Right lobe of liver (tissue), 6 donors: ENCODE data around the gene NT5E. TPM values are rescaled to one million over a fixed set of nuclear protein-coding genes. Genes with fewer than 3 reads are reported as not detected.

Experiments
- ATAC-seq, 4 donors: fragments of 200-7000 bp; cut with Tn5 transposase; one replicate each; pipeline ENCODE4 v1.9.1; 2020; ENCODE audit warnings: mild to moderate bottlenecking in 4 of 4, moderate library complexity in 4 of 4
- DNase-seq, 3 donors: peaks; one replicate each; pipeline ENCODE4 v3.0.0-alpha.2; 2020
- H3K27ac ChIP-seq, 3 donors: fragments of 200-600 bp; one replicate each; pipeline ENCODE4 v1.8.0; 2022
- H3K27me3 ChIP-seq, 2 donors: fragments of 200-600 bp; one replicate each; pipeline ENCODE4 v1.8.0; 2022
- H3K36me3 ChIP-seq, 4 donors: fragments of 200-600 bp; sonication (generic) in 1 of 4; one replicate each; pipeline versions ENCODE4 v1.5.1 to v1.8.0; 2017 to 2022; ENCODE audit warnings: control low read depth in 1 of 4
- H3K4me1 ChIP-seq, 4 donors: fragments of 200-600 bp; sonication (generic) in 1 of 4; one replicate each; pipeline versions ENCODE4 v1.5.1 to v1.8.0; 2017 to 2022; ENCODE audit warnings: control low read depth in 1 of 4
- H3K4me3 ChIP-seq, 3 donors: fragments of 200-600 bp; one replicate each; pipeline ENCODE4 v1.8.0; 2022
- H3K9me3 ChIP-seq, 4 donors: fragments of 200-600 bp; sonication (generic) in 1 of 4; one replicate each; pipeline versions ENCODE4 v1.5.1 to v1.8.0; 2017 to 2022; ENCODE audit warnings: control low read depth in 1 of 4
- POLR2A ChIP-seq: fragments of 450-650 bp; IDR thresholded peaks from one replicate; pipeline ENCODE4 v1.6.1; 2017; ENCODE audit warnings: antibody characterized with exemption, mild to moderate bottlenecking
- WGBS: methylation state at CpG from one replicate; pipeline ENCODE4 v1.1.6; 2018; ENCODE audit warnings: low coverage, low lambda C conversion rate; ENCODE audit not compliant: insufficient coverage; ENCODE audit errors: missing lambda C conversion rate; 5-methylcytosine and 5-hydroxymethylcytosine counted together
- intact Hi-C, 2 donors: fragments of 100-400 bp; cut with DNase I; formaldehyde crosslinking; loops; one replicate each; pipeline versions ENCODE4 v1.11.2 to v1.14.1; 2022
- total RNA-seq, 6 experiments: library from RNA; depleted of rRNA in 2 of 6; stranded (reverse); fragments of >200 nt in 2 of 6; fragmentation: NEBNext Ultra II Directional in 3 of 6; extraction: Animal tissue kit (Norgen Biotek cat#: 25700) in 3 of 6; gene quantifications; one replicate each; pipeline versions ENCODE4 v1.1.0 to v1.2.4, GENCODE V29; 2016 to 2023
- TF ChIP-seq, protein P1 (sequence below), 4 donors: fragments of 200-600 bp in 3 of 4; fragments of 450-650 bp in 1 of 4; IDR thresholded peaks; one replicate each; pipeline versions ENCODE4 v1.5.1 to v1.8.0; 2016 to 2022; ENCODE audit warnings: antibody characterized with exemption in 4 of 4, mild to moderate bottlenecking in 2 of 4
- donor health status: DM: no; HTN: yes; CAD: no.
- donor health status: DM: no; HTN: no; CAD: no.
- donor health status: DM: no; HTN: no; CAD: no.
- donor health status: DM: no; HTN: yes; CAD: no.
- donor health status: DM: no; HTN: yes; CAD: no.

NT5E gene
- total RNA-seq, 6 experiments from 2014 or later = 19.3 to 31.8 (median 25.8) TPM

DNA sequence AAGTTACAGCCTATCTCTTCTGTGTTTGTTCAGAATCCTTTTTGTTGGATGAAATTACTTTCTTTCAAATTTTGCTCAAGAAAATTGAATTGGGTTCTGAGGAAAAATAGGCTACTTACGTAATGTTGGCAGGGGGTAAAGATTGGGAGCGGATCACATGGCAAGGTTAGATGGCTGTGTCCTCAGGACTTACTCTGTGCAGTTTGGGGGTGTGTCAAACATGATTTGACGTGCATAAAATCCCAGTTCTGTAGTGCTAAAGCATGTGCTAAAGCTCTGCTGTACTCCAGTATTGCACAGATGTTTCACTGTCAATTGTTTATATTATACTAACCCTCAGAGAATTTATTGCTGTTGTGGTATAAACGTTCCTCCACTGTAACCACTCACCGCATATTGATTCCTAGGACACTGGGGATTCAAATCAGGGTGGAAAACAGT is 2.6 kb downstream of the NT5E start:
- DNase-seq (no peak), ATAC-seq (peak in 3 of 4 donors; percentile 16 to 35 (median 30))
- TF ChIP-seq, protein P1, sequence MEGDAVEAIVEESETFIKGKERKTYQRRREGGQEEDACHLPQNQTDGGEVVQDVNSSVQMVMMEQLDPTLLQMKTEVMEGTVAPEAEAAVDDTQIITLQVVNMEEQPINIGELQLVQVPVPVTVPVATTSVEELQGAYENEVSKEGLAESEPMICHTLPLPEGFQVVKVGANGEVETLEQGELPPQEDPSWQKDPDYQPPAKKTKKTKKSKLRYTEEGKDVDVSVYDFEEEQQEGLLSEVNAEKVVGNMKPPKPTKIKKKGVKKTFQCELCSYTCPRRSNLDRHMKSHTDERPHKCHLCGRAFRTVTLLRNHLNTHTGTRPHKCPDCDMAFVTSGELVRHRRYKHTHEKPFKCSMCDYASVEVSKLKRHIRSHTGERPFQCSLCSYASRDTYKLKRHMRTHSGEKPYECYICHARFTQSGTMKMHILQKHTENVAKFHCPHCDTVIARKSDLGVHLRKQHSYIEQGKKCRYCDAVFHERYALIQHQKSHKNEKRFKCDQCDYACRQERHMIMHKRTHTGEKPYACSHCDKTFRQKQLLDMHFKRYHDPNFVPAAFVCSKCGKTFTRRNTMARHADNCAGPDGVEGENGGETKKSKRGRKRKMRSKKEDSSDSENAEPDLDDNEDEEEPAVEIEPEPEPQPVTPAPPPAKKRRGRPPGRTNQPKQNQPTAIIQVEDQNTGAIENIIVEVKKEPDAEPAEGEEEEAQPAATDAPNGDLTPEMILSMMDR (IDR thresholded peaks at IDR 0.05) = no peak
- TF ChIP-seq POLR2A = no peak
- 37% methylated on average over 5 of the region's 5 CpGs for WGBS
- H3K9me3 ChIP-seq = no peaks in the 10 kb centered on the region
- peak overlapping the region in 2 of 3 donors; percentile 63 to 67 for H3K4me3 ChIP-seq
- intact Hi-C loops = no loop called here
- H3K4me1 ChIP-seq = peaks cover 0 to 18% (median 10%) of the 10 kb centered on the region in 4 donors
- no peaks in the 10 kb centered on the region for H3K27me3 ChIP-seq
- no peaks in the 10 kb centered on the region for H3K36me3 ChIP-seq
- peak overlapping the region in 2 of 3 donors; percentile 86 to 87 for H3K27ac ChIP-seq

DNA sequence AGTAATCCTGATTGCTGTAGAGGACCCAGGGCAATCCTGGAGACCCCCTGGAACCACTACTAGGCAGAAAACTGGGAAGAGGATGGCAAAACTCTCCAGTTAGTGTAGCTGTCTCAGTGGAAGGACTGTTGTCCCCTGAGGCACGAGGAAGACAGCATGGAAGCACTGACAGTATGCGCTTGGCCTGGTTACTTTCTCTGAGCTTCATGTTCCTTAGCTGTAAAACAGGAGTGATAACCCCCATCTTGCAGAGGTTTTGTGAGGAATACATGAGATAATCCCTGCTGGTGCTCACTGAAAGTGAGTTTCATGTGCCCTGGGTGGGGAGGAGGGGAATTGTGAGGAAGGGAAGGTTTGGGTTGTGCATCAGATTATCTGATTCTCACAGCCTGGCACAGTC is 3.2 kb downstream of the NT5E start:
- ATAC-seq (no peak), DNase-seq (no peak)
- H3K27me3 ChIP-seq = no peaks in the 10 kb centered on the region
- peaks cover 0 to 18% (median 10%) of the 10 kb centered on the region in 4 donors for H3K4me1 ChIP-seq
- TF ChIP-seq, protein P1 (IDR thresholded peaks at IDR 0.05) = no peak
- WGBS = no CpG with 5 or more reads among the region's 2 CpGs
- H3K27ac ChIP-seq = peak overlapping the region in 1 of 3 donors; percentile 86
- no peaks in the 10 kb centered on the region for H3K9me3 ChIP-seq
- no peak overlapping the region for H3K4me3 ChIP-seq
- intact Hi-C loops = no loop called here
- H3K36me3 ChIP-seq = no peaks in the 10 kb centered on the region

DNA sequence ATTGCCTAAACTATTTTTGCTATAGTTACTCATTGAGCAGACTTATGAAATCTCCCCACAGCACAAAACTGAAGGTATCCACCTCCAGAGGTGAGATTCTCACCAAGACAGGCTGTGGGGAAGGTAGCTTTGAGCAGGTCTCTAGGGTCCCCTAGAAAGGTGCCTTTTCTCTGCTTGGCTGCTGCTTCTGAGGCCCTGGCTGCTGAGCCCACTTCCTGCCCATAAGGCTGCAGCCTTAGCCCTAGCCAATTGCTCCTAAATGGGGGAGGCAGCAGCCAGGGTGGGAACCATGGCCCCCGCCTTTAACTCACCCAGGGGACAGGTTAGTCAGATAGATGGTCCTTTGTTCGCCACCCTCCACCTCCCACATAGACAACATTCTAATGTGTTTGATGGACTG is 3.6 kb downstream of the NT5E start:
- ATAC-seq = no peak
- H3K27me3 ChIP-seq = no peaks in the 10 kb centered on the region
- H3K36me3 ChIP-seq = no peaks in the 10 kb centered on the region
- H3K9me3 ChIP-seq = no peaks in the 10 kb centered on the region
- H3K4me1 ChIP-seq = peaks cover 0 to 18% (median 11%) of the 10 kb centered on the region in 4 donors
- intact Hi-C loops = no loop called here
- no peak overlapping the region for H3K27ac ChIP-seq
- WGBS = 83% methylated on average over 2 of the region's 2 CpGs
- no peak for DNase-seq
- no peak for TF ChIP-seq POLR2A
- TF ChIP-seq, protein P1 (IDR thresholded peaks at IDR 0.05) = no peak
- H3K4me3 ChIP-seq = no peak overlapping the region

DNA sequence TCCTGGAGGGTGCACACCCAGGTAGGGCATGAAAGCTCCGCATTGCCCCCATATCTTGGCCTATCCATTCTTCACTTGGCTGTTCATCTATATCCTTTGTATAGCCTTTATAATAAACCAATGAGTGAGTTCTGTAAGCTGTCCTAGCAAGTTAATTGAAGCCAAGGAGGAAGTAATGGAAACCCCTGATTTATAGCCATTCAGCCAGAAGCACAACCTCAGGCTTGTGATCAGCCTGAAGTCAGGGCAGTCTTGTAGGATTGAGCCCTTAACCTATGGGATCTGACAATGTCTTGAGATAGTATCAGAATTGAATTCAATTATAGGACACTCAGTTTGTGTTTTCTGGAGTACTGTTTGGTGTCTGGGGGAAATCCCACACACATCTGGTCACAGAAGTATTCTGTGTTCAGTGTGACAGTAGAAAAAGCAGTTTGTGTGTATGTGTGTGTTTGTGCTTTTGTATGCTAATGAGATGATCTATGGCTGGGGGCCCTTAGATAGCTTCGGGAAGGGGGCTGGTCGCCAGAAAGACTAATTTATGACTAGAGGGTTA is 5.7 kb downstream of the NT5E start:
- Histone ChIP-seq H3K4me3 (no peak overlapping the region), H3K4me1 (peaks cover 0 to 36% (median 11%) of the 10 kb centered on the region in 4 donors), H3K36me3 (no peaks in the 10 kb centered on the region), H3K27me3 (no peaks in the 10 kb centered on the region), H3K27ac (no peak overlapping the region), H3K9me3 (no peaks in the 10 kb centered on the region)
- WGBS = 83% methylated on average over 2 of the region's 3 CpGs
- TF ChIP-seq POLR2A = no peak
- TF ChIP-seq, protein P1 (IDR thresholded peaks at IDR 0.05) = no peak
- intact Hi-C loops = no loop called here
- DNase-seq = no peak
- no peak for ATAC-seq
